B cell (primary cell): Measurements from ENCODE around the gene JMJD6. TPM values are rescaled to one million over a fixed set of nuclear protein-coding genes. Genes with fewer than 3 reads are reported as not detected.
A peak's percentile ranks its signal among the peaks of the same experiment; 100 is the strongest.

Experiments
- ATAC-seq: fragments of 200-7000 bp; cut with Tn5 transposase; one replicate; pipeline ENCODE4 v1.10.0; 2021; ENCODE audit warnings: low read depth, mild to moderate bottlenecking, moderate number of reproducible peaks, moderate library complexity
- CTCF ChIA-PET: fragments of 350-600 bp; sonication (Branson Sonifier 250); formaldehyde crosslinking; loops from one replicate; lab custom pipeline; 2021; ENCODE audit warnings: antibody characterized with exemption, inconsistent platforms; lab: Charles Lee
- POLR2A ChIA-PET: fragments of 350-600 bp; sonication (Branson Sonifier 250); formaldehyde crosslinking; loops from one replicate; lab custom pipeline; 2021; ENCODE audit warnings: antibody characterized with exemption; lab: Charles Lee
- DNase-seq: peaks from one replicate; pipeline ENCODE4 v3.0.0; 2013
- H2AFZ ChIP-seq: 2 replicates; pipeline ENCODE4 v1.6.1; 2012; ENCODE audit warnings: mild to moderate bottlenecking, low read depth, low read length; ENCODE audit not compliant: insufficient read depth, poor library complexity, severe bottlenecking
- H3K27ac ChIP-seq, 2 donors: 1 replicate in 1 of 2; 2 replicates in 1 of 2; pipeline ENCODE4 v1.5.1; 2012 to 2013; ENCODE audit warnings: low read length in 2 of 2, mild to moderate bottlenecking in 2 of 2, moderate library complexity in 1 of 2
- H3K27me3 ChIP-seq, 4 experiments: fragments of 200-600 bp in 1 of 4; sonication (generic) in 1 of 4; replicated peaks in 1 of 4; 1 replicate in 2 of 4; 2 replicates in 2 of 4; pipeline versions ENCODE4 v1.6.1 to v1.7.0; 2013 to 2016; ENCODE audit warnings: low read length in 3 of 4, mild to moderate bottlenecking in 2 of 4, mixed read lengths in 1 of 4, moderate library complexity in 1 of 4; ENCODE audit not compliant: insufficient read depth in 4 of 4, control insufficient read depth in 3 of 4; ENCODE audit errors: control extremely low read depth in 1 of 4
- H3K36me3 ChIP-seq, 2 experiments: replicated peaks in 1 of 2; 1 replicate in 1 of 2; 2 replicates in 1 of 2; pipeline versions ENCODE4 v1.6.1 to v1.7.1; 2013; ENCODE audit warnings: low read length in 1 of 2; ENCODE audit not compliant: insufficient read depth in 2 of 2, control insufficient read depth in 1 of 2; ENCODE audit errors: control extremely low read depth in 1 of 2, extremely low read depth in 1 of 2
- H3K4me1 ChIP-seq, 2 donors: fragments of 200-600 bp in 1 of 2; sonication (generic) in 1 of 2; 1 replicate in 1 of 2; 2 replicates in 1 of 2; pipeline versions ENCODE4 v1.5.1 to v1.6.1; 2013 to 2017; ENCODE audit warnings: low read length in 2 of 2; ENCODE audit not compliant: control insufficient read depth in 2 of 2, insufficient read depth in 2 of 2
- H3K4me2 ChIP-seq: replicated peaks from 2 replicates; pipeline ENCODE3; 2012; ENCODE audit warnings: mild to moderate bottlenecking, low read depth, low read length; ENCODE audit not compliant: poor library complexity, severe bottlenecking
- H3K4me3 ChIP-seq, 5 experiments: fragments of 200-600 bp in 1 of 5; sonication (generic) in 1 of 5; 1 replicate in 3 of 5; 2 replicates in 2 of 5; pipeline versions ENCODE4 v1.5.1 to v1.7.0; 2011 to 2016; ENCODE audit warnings: low read length in 4 of 5, mild to moderate bottlenecking in 4 of 5, low read depth in 2 of 5, control low read depth in 1 of 5, moderate library complexity in 1 of 5; ENCODE audit not compliant: insufficient read depth in 1 of 5; ENCODE audit errors: control extremely low read depth in 1 of 5, extremely low read depth in 1 of 5
- H3K79me2 ChIP-seq: fragments of 200-600 bp; sonication (generic); one replicate; pipeline ENCODE4 v1.6.0; 2016; ENCODE audit warnings: low read length; ENCODE audit not compliant: control insufficient read depth, insufficient read depth
- H3K9ac ChIP-seq: fragments of 200-600 bp; sonication (generic); 2 replicates; pipeline ENCODE4 v1.6.1; 2017; ENCODE audit warnings: mild to moderate bottlenecking, low read length, moderate library complexity
- H3K9me3 ChIP-seq, 3 donors: one replicate each; pipeline versions ENCODE4 v1.6.1 to v1.7.1; 2013; ENCODE audit warnings: low read length in 2 of 3; ENCODE audit not compliant: control insufficient read depth in 2 of 3, insufficient read depth in 1 of 3; ENCODE audit errors: control extremely low read depth in 1 of 3
- H4K20me1 ChIP-seq: 2 replicates; pipeline ENCODE4 v1.6.0; 2012; ENCODE audit warnings: mild to moderate bottlenecking, low read length; ENCODE audit not compliant: insufficient read depth, control insufficient read depth, poor library complexity, severe bottlenecking
- H3K27ac Mint-ChIP-seq: one replicate; pipeline ENCODE4 v1.8.0; 2021; ENCODE audit warnings: mixed read lengths
- H3K27me3 Mint-ChIP-seq: one replicate; pipeline ENCODE4 v1.8.0; 2021; ENCODE audit warnings: mixed read lengths
- H3K4me1 Mint-ChIP-seq: one replicate; pipeline ENCODE4 v1.8.0; 2021; ENCODE audit warnings: mixed read lengths
- H3K4me3 Mint-ChIP-seq: one replicate; pipeline ENCODE4 v1.8.0; 2021; ENCODE audit warnings: mixed read lengths
- H3K9me3 Mint-ChIP-seq: one replicate; pipeline ENCODE4 v1.8.0; 2022; ENCODE audit warnings: mixed read lengths; ENCODE audit not compliant: insufficient read depth
- CTCF ChIP-seq: fragments of 200-600 bp; IDR thresholded peaks from one replicate; pipeline ENCODE4 v1.8.0; 2022; ENCODE audit warnings: antibody characterized with exemption, mild to moderate bottlenecking
- EZH2 ChIP-seq: IDR thresholded peaks from 2 replicates; pipeline ENCODE4 v1.6.1; 2012; ENCODE audit warnings: borderline replicate concordance, low read depth, mild to moderate bottlenecking, moderate library complexity, low read length; ENCODE audit not compliant: insufficient read depth, poor library complexity, severe bottlenecking
- WGBS: methylation state at CpG from one replicate; pipeline ENCODE4 v1.1.5; 2013; ENCODE audit warnings: missing lambda C conversion rate; ENCODE audit not compliant: insufficient coverage; 5-methylcytosine and 5-hydroxymethylcytosine counted together
- intact Hi-C: fragments of 100-400 bp; cut with micrococcal nuclease; formaldehyde crosslinking; loops from one replicate; pipeline ENCODE4 v1.10.0; 2022
- polyA plus RNA-seq: library from polyadenylated mRNA; depleted of rRNA; stranded (reverse); fragments of >200 nt; gene quantifications from 2 replicates; pipeline ENCODE4 v1.2.3, GENCODE V29; 2012
- total RNA-seq, 2 donors: library from RNA; stranded (reverse); fragments of 120-200 nt in 1 of 2; gene quantifications; 1 replicate in 1 of 2; 2 replicates in 1 of 2; pipeline versions ENCODE4 v1.2.3 to v1.2.4, GENCODE V29; 2013 to 2022

Gene JMJD6
- total and polyA plus RNA-seq, 2 donors (not counting 1 experiment from before 2014, with no cell fraction given) = 38.2 to 45.0 TPM

GRCh38 chr17:76734080-76734840, 7.9 kb upstream of the JMJD6 start:
- CTCF ChIA-PET = interaction anchor here (0.8 to 1.6 kb wide), 2 partner anchors 10 to 15 kb away, joined by 3 to 5 read pairs; no protein-coding TSS in a partner anchor
- peak overlapping the region; percentile 35 to 70 for H3K27ac ChIP-seq
- H3K27me3 ChIP-seq = no peaks in the 10 kb centered on the region
- POLR2A ChIA-PET = interaction anchor here (0.8 to 5.6 kb wide), 2 partner anchors 7 to 63 kb away, joined by 3 to 75 read pairs; partner anchors contain the start of genes JMJD6 and METTL23
- peaks cover 14% of the 10 kb centered on the region for H4K20me1 ChIP-seq
- H3K27me3 Mint-ChIP-seq = no peaks in the 10 kb centered on the region
- H3K4me1 ChIP-seq = peaks cover 47 to 54% of the 10 kb centered on the region in 2 donors
- peaks cover 0 to 57% of the 10 kb centered on the region in 2 experiments for H3K36me3 ChIP-seq
- no peaks in the 10 kb centered on the region for H3K9me3 Mint-ChIP-seq
- peak overlapping the region; percentile 87 for H3K9ac ChIP-seq
- H3K9me3 ChIP-seq = no peaks in the 10 kb centered on the region
- no peak overlapping the region for H2AFZ ChIP-seq
- intact Hi-C loops = no loop called here
- ATAC-seq = no peak
- peak overlapping the region; percentile 12 for H3K27ac Mint-ChIP-seq
- peak; percentile 29 for DNase-seq
- peaks cover 76% of the 10 kb centered on the region for H3K79me2 ChIP-seq
- WGBS = 3% methylated on average over 5 of the region's 8 CpGs
- H3K4me3 ChIP-seq = peak overlapping the region in 3 of 5 experiments; percentile 5 to 95 (median 11)
- peak overlapping the region; percentile 92 for H3K4me2 ChIP-seq
- TF ChIP-seq EZH2 = no peak
- no peak for TF ChIP-seq CTCF
- H3K4me1 Mint-ChIP-seq = peaks cover 66% of the 10 kb centered on the region
- peak overlapping the region; percentile 95 for H3K4me3 Mint-ChIP-seq

- no peak overlapping the region for H3K27ac ChIP-seq
- H3K79me2 ChIP-seq = peaks cover 76% of the 10 kb centered on the region
- no peak overlapping the region for H2AFZ ChIP-seq
- DNase-seq = peak; percentile 19
- no CpG with 5 or more reads among the region's 1 CpG for WGBS
- peaks cover 41 to 54% of the 10 kb centered on the region in 2 donors for H3K4me1 ChIP-seq
- no peaks in the 10 kb centered on the region for H3K9me3 Mint-ChIP-seq
- CTCF ChIA-PET = no interaction called here
- TF ChIP-seq EZH2 (no peak), CTCF (no peak)
- H3K4me1 Mint-ChIP-seq = peaks cover 61% of the 10 kb centered on the region
- ATAC-seq = no peak
- peak overlapping the region; percentile 95 for H3K4me3 Mint-ChIP-seq
- no peak overlapping the region for H3K4me2 ChIP-seq
- H3K9me3 ChIP-seq = no peaks in the 10 kb centered on the region
- POLR2A ChIA-PET = interaction anchor here (0.5 kb wide), 1 partner anchor 205 kb away, joined by 4 read pairs; no protein-coding TSS in a partner anchor
- peaks cover 0 to 58% of the 10 kb centered on the region in 2 experiments for H3K36me3 ChIP-seq
- H3K9ac ChIP-seq = no peak overlapping the region
- no peak overlapping the region for H3K4me3 ChIP-seq
- no peaks in the 10 kb centered on the region for H3K27me3 ChIP-seq
- H4K20me1 ChIP-seq = peaks cover 14% of the 10 kb centered on the region
- H3K27me3 Mint-ChIP-seq = no peaks in the 10 kb centered on the region
- no peak overlapping the region for H3K27ac Mint-ChIP-seq
- intact Hi-C loops = no loop called here
Observed at GRCh38 chr17:76733618-76733957, 7.2 kb upstream of the JMJD6 start.
